ENCODE results near the gene EYA2. TPM values are rescaled to one million over a fixed set of nuclear protein-coding genes. Genes with fewer than 3 reads are reported as not detected.

The EYA2 gene
- total and polyA plus RNA-seq, 2 of the 4 experiments (the other 2 are of a cell fraction), result 2.3 to 5.4 TPM

DNA sequence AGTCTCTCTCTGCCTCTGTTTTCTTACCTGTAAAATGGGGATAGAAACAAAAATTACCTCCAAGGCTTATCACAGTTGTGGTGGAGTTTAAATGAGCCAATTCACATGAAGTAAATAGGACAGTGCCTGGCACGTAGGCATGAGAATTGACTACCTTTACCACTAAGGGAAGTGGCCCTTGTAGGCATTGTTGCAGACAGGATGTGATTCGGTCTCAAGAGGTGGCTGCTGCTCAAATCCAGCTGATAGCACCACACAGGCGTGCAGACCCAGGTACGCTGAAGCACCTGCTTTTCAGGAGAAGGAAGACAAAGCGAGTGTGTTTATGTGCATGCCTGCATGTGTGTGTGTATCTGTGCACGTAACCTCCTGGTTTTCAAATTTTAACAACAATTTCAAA is 108.6 kb downstream of the EYA2 start:
- Histone ChIP-seq H3K4me2 (ENCODE audit: low read depth, low read length) (no peak overlapping the region), H2BK120ac (ENCODE audit: low read depth, low read length) (no peak overlapping the region), H2BK15ac (ENCODE audit: low read depth, low read length) (no peak overlapping the region), H2AK5ac (ENCODE audit: low read depth, low read length) (no peak overlapping the region), H3K56ac (ENCODE audit: extremely low read depth, insufficient read depth, low read length) (no peak overlapping the region), H3K27me3 (ENCODE audit: control insufficient read depth, insufficient read depth, low read length) (no peaks in the 10 kb centered on the region), H3K4ac (ENCODE audit: low read depth, low read length) (no peak overlapping the region), H3K14ac (replicated peaks; ENCODE audit: low read depth, low read length) (no peak overlapping the region), H3K9me3 (ENCODE audit: control insufficient read depth, insufficient read depth, low read length) (peaks cover 2% of the 10 kb centered on the region; the same call in 1 of the 2 replicates), H4K91ac (ENCODE audit: insufficient read depth, low read depth, low read length) (no peak overlapping the region), H4K20me1 (ENCODE audit: insufficient read depth, low read length) (no peaks in the 10 kb centered on the region; the same call in 1 of the 2 replicates), H3K79me1 (ENCODE audit: low read depth in 1 of 2, low read length in 2 of 2) (no peaks in the 10 kb centered on the region), H2BK20ac (ENCODE audit: low read depth, low read length) (no peak overlapping the region), H2AK9ac (replicated peaks; ENCODE audit: low read depth, low read length, poor library complexity) (no peak overlapping the region), H2BK5ac (ENCODE audit: low read depth, low read length, poor library complexity, severe bottlenecking) (no peak overlapping the region), H3K18ac (ENCODE audit: low read depth, low read length) (no peak overlapping the region), H4K5ac (ENCODE audit: low read depth, low read length) (no peak overlapping the region), H3K4me1 (ENCODE audit: control insufficient read depth, insufficient read depth, low read length) (no peaks in the 10 kb centered on the region), H3K9ac (ENCODE audit: low read depth, low read length) (no peak overlapping the region), H3K36me3 (ENCODE audit: control insufficient read depth, insufficient read depth, low read length) (peaks cover 2% of the 10 kb centered on the region; the same call in 1 of the 2 replicates), H3K4me3 (ENCODE audit: insufficient read depth, low read depth, low read length) (no peak overlapping the region), H4K8ac (ENCODE audit: low read depth in 2 of 2, low read length in 2 of 2) (no peak overlapping the region), H2AFZ (replicated peaks; ENCODE audit: low read length, poor library complexity) (no peak overlapping the region), H3K23ac (ENCODE audit: low read depth, low read length) (no peak overlapping the region), H3K27ac (ENCODE audit: insufficient read depth, low read length) (no peak overlapping the region), H3K9me1 (ENCODE audit: insufficient read depth, low read length) (peaks cover 8% of the 10 kb centered on the region; the same call in 1 of the 2 replicates)
- BruUV-seq (replicated peaks), result no TSS peak
- ChIA-PET POLR2A (ENCODE audit: unreplicated experiment) (no interaction called here), CTCF (no interaction called here)
- dilution Hi-C loops (cut with HindIII; ENCODE audit: low sequenced_read_pairs, unreplicated experiment), result no loop called here
- intact Hi-C loops (cut with micrococcal nuclease), result no loop called here
- TF ChIP-seq CEBPB (IDR thresholded peaks at IDR 0.05; ENCODE audit: low read depth, low read length), result no peak
- no peak for TF ChIP-seq NFE2L2 (IDR thresholded peaks at IDR 0.05; ENCODE audit: low read depth, low read length)
- no peak for TF ChIP-seq MXI1 (IDR thresholded peaks at IDR 0.05; ENCODE audit: borderline replicate concordance, low read depth, low read length)
- no peak for TF ChIP-seq BHLHE40 (IDR thresholded peaks at IDR 0.05; ENCODE audit: low read depth, low read length)
- no peak for TF ChIP-seq RCOR1 (IDR thresholded peaks at IDR 0.05; ENCODE audit: insufficient replicate concordance, low read length)
- no peak for TF ChIP-seq ELK1 (IDR thresholded peaks at IDR 0.05; ENCODE audit: borderline replicate concordance, low read depth, low read length)
- no peak for TF ChIP-seq MAZ (IDR thresholded peaks at IDR 0.05; ENCODE audit: borderline replicate concordance, low read depth, low read length)
- TF ChIP-seq RAD21 (IDR thresholded peaks at IDR 0.05; ENCODE audit: low read length), result no peak
- no peak for TF ChIP-seq RFX5 (IDR thresholded peaks at IDR 0.05; ENCODE audit: low read depth, low read length)
- TF ChIP-seq USF2 (IDR thresholded peaks at IDR 0.05; ENCODE audit: low read depth, low read length), result no peak
- no peak for TF ChIP-seq POLR2A (IDR thresholded peaks at IDR 0.05; ENCODE audit: low read depth, low read length)
- TF ChIP-seq, protein P1, sequence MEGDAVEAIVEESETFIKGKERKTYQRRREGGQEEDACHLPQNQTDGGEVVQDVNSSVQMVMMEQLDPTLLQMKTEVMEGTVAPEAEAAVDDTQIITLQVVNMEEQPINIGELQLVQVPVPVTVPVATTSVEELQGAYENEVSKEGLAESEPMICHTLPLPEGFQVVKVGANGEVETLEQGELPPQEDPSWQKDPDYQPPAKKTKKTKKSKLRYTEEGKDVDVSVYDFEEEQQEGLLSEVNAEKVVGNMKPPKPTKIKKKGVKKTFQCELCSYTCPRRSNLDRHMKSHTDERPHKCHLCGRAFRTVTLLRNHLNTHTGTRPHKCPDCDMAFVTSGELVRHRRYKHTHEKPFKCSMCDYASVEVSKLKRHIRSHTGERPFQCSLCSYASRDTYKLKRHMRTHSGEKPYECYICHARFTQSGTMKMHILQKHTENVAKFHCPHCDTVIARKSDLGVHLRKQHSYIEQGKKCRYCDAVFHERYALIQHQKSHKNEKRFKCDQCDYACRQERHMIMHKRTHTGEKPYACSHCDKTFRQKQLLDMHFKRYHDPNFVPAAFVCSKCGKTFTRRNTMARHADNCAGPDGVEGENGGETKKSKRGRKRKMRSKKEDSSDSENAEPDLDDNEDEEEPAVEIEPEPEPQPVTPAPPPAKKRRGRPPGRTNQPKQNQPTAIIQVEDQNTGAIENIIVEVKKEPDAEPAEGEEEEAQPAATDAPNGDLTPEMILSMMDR (conservative IDR thresholded peaks at IDR 0.05; ENCODE audit: low read depth, low read length), result no peak
- TF ChIP-seq MAFK (IDR thresholded peaks at IDR 0.05; ENCODE audit: low read depth, low read length), result no peak
- no peak for TF ChIP-seq FOS (IDR thresholded peaks at IDR 0.05; ENCODE audit: low read depth, low read length)
- TF ChIP-seq CHD1 (IDR thresholded peaks at IDR 0.05; ENCODE audit: low read depth, low read length), result no peak
- no peak for TF ChIP-seq SMC3 (IDR thresholded peaks at IDR 0.05; ENCODE audit: low read depth, low read length)
- DNase-seq (no peak), ATAC-seq (ENCODE audit: low read depth) (no peak)
- no CpG with 5 or more reads among the region's 6 CpGs for WGBS, 2 experiments (ENCODE audit: extremely low coverage in 2 of 2, insufficient read length in 1 of 2)
- in situ Hi-C loops (cut with MboI; ENCODE audit: low sequenced_read_pairs), result loop anchor here (25.0 kb wide), 1 partner anchor 241 kb away; no protein-coding TSS in a partner anchor

All from IMR-90 (cell line).